Naive thymus-derived CD4-positive, alpha-beta T cell (primary cell): ENCODE measurements around the gene MACF1. TPM values are rescaled to one million over a fixed set of nuclear protein-coding genes. Genes with fewer than 3 reads are reported as not detected.

Source experiments
- ATAC-seq: fragments of 150-1000 bp; cut with Tn5 transposase; 2 replicates; pipeline ENCODE4 v1.10.0; 2021; ENCODE audit warnings: mild to moderate bottlenecking, moderate library complexity
- CTCF ChIA-PET: fragments of 350-600 bp; sonication (Branson Sonifier 250); formaldehyde crosslinking; loops from one replicate; lab custom pipeline; 2021; ENCODE audit warnings: antibody characterized with exemption; lab: Charles Lee
- POLR2A ChIA-PET: fragments of 350-600 bp; sonication (Branson Sonifier 250); formaldehyde crosslinking; loops from one replicate; lab custom pipeline; 2021; ENCODE audit warnings: antibody characterized with exemption, inconsistent platforms; lab: Charles Lee
- DNase-seq, 9 donors: peaks; one replicate each; pipeline versions ENCODE4 v3.0.0 to v3.0.0-alpha.2; 2020 to 2022; ENCODE audit warnings: mixed read lengths in 1 of 9
- H3K27ac ChIP-seq: one replicate; pipeline ENCODE4 v1.7.0; 2013; ENCODE audit warnings: mild to moderate bottlenecking, low read depth, low read length, moderate library complexity
- H3K27me3 ChIP-seq, 2 donors: one replicate each; pipeline ENCODE4 v1.7.0; 2013; ENCODE audit warnings: low read length in 2 of 2, mild to moderate bottlenecking in 2 of 2, moderate library complexity in 2 of 2; ENCODE audit not compliant: control insufficient read depth in 2 of 2, insufficient read depth in 2 of 2
- H3K36me3 ChIP-seq, 3 experiments: 1 replicate in 2 of 3; 2 replicates in 1 of 3; pipeline ENCODE4 v1.7.0; 2013; ENCODE audit warnings: low read length in 3 of 3, mild to moderate bottlenecking in 3 of 3, moderate library complexity in 1 of 3; ENCODE audit not compliant: insufficient read depth in 3 of 3, control insufficient read depth in 2 of 3
- H3K4me1 ChIP-seq, 2 donors: one replicate each; pipeline ENCODE4 v1.7.0; 2013; ENCODE audit warnings: low read length in 2 of 2, mild to moderate bottlenecking in 2 of 2, moderate library complexity in 1 of 2; ENCODE audit not compliant: control insufficient read depth in 2 of 2, insufficient read depth in 2 of 2
- H3K4me3 ChIP-seq: 2 replicates; pipeline ENCODE4 v1.7.0; 2013; ENCODE audit warnings: mild to moderate bottlenecking, low read length
- H3K9me3 ChIP-seq, 3 experiments: 1 replicate in 2 of 3; 2 replicates in 1 of 3; pipeline ENCODE4 v1.7.0; 2013; ENCODE audit warnings: low read length in 3 of 3; ENCODE audit not compliant: control insufficient read depth in 2 of 3
- H3K27ac Mint-ChIP-seq, 9 donors: one replicate each; pipeline ENCODE4 v1.8.0; 2020 to 2022; ENCODE audit warnings: mixed read lengths in 9 of 9, mild to moderate bottlenecking in 8 of 9, moderate library complexity in 5 of 9, inconsistent platforms in 2 of 9
- H3K27me3 Mint-ChIP-seq, 5 donors: one replicate each; pipeline ENCODE4 v1.8.0; 2021 to 2022; ENCODE audit warnings: mixed read lengths in 5 of 5, mild to moderate bottlenecking in 1 of 5
- H3K36me3 Mint-ChIP-seq, 5 donors: one replicate each; pipeline ENCODE4 v1.8.0; 2020 to 2022; ENCODE audit warnings: mixed read lengths in 5 of 5, mild to moderate bottlenecking in 3 of 5, inconsistent platforms in 1 of 5
- H3K4me1 Mint-ChIP-seq, 7 donors: one replicate each; pipeline ENCODE4 v1.8.0; 2020 to 2022; ENCODE audit warnings: mixed read lengths in 7 of 7, mild to moderate bottlenecking in 3 of 7, inconsistent platforms in 1 of 7
- H3K4me3 Mint-ChIP-seq, 10 donors: one replicate each; pipeline ENCODE4 v1.8.0; 2020 to 2022; ENCODE audit warnings: mild to moderate bottlenecking in 10 of 10, mixed read lengths in 10 of 10, moderate library complexity in 6 of 10, inconsistent platforms in 2 of 10
- H3K9me3 Mint-ChIP-seq, 11 donors: one replicate each; pipeline ENCODE4 v1.8.0; 2020 to 2022; ENCODE audit warnings: mixed read lengths in 11 of 11, mild to moderate bottlenecking in 4 of 11, inconsistent platforms in 1 of 11, moderate library complexity in 1 of 11
- intact Hi-C, 2 donors: fragments of 100-400 bp; cut with micrococcal nuclease; formaldehyde crosslinking; loops; one replicate each; pipeline ENCODE4 v1.15.1; 2023
- polyA plus RNA-seq, 2 donors: library from polyadenylated mRNA; unstranded; fragments of 300-500 nt; fragmentation: Illumina TruSeq; gene quantifications; one replicate each; pipeline ENCODE4 v1.2.3, GENCODE V29; 2021
- total RNA-seq, 6 experiments: library from RNA in 5 of 6; stranded (reverse) in 5 of 6; gene quantifications; 1 replicate in 5 of 6; 2 replicates in 1 of 6; pipeline ENCODE4 v1.2.3 and lab custom pipeline; 2021 to 2026

Gene MACF1
- total and polyA plus RNA-seq, 7 experiments from 2014 or later: 21.2 to 409 (median 288) TPM

DNA sequence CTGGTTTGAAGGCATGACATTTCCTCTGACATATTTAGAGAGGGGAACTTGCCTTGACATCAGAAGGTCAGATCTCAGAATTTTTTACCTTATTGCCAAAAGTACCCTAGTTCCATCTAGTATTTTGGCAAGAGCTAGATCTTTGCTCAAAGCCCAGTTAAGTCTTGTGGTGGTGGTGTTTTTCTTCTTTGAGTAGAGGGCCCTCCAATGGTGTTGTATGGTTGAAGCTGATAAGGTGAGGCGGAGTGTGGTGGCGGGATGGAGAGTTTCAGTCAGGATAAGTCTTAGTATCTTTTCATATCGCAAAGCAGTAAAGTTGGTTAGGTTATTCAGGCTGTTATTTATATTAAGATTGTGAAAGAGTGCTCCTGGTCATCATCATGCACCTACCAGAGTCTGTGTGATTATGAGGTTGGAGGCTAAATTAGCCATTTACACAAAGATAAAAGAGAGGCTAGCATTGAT is 20.1 kb upstream of the MACF1 start:
- ChIA-PET POLR2A (interaction anchor here (0.6 to 1.7 kb wide), 7 partner anchors 8 to 384 kb away, joined by 3 to 16 read pairs (median 4); no protein-coding TSS in a partner anchor), CTCF (interaction anchor here (0.6 to 4.2 kb wide), 14 partner anchors 9 to 226 kb away, joined by 3 to 34 read pairs (median 4); partner anchors contain the start of gene MACF1)
- DNase-seq (no peak), ATAC-seq (no peak)
- no peak overlapping the region for H3K4me3 ChIP-seq
- H3K27ac Mint-ChIP-seq: peak overlapping the region; percentile 88 to 98 (median 97)
- H3K9me3 Mint-ChIP-seq: no peaks in the 10 kb centered on the region
- H3K36me3 ChIP-seq: no peaks in the 10 kb centered on the region
- H3K27me3 Mint-ChIP-seq: no peaks in the 10 kb centered on the region
- peaks cover 19 to 57% (median 37%) of the 10 kb centered on the region in 7 donors for H3K4me1 Mint-ChIP-seq
- peak overlapping the region in 8 of 10 donors; percentile 8 to 51 (median 39) for H3K4me3 Mint-ChIP-seq
- H3K4me1 ChIP-seq: peaks cover 7 to 16% of the 10 kb centered on the region in 2 donors
- intact Hi-C loops: loop anchor here (1.0 to 5.0 kb wide), 4 partner anchors 8 to 353 kb away; partner anchors contain the start of gene RRAGC (in 1 of the 2)
- no peaks in the 10 kb centered on the region for H3K9me3 ChIP-seq
- no peaks in the 10 kb centered on the region for H3K36me3 Mint-ChIP-seq
- H3K27me3 ChIP-seq: no peaks in the 10 kb centered on the region
- H3K27ac ChIP-seq: peak overlapping the region; percentile 76

DNA sequence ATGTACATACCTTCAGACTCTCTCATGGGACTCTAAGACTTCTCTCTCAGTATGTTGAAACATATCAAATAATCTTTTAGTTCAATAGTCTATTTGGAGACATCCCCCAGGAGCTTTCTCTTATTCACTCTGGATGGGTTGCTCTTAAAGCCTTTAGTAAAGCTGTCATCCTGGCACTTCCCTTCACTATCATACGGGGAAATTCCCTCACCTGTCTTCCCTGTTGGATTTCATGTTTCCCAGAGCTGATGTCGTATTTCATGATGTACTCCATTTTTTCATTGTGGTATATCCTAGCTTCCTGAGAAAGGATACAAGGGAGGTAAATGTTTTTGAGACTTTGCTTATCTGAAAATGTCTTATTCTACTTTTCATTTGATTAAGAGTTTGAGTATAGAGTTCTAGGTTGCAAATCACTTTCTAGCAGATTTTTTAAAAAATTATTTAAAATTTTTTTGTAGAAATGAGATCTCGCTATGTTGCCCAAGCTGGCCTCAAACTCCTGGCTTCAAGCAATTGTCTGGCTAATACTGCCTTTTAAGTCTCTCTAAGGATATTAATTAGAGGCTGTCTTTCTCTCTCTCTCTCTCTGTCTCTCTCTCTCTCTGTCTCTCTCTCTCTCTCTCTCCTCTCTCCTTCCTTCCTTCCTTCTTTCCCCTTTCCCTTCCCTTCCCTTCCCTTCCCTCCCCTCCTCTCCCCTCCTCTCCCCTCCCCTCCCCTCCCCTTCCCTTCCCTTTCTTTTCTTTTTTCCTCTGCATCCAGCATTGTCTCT is 17.0 kb upstream of the MACF1 start:
- no peak overlapping the region for H3K4me3 ChIP-seq
- DNase-seq (no peak), ATAC-seq (no peak)
- Mint-ChIP-seq H3K4me1 (peaks cover 29 to 82% (median 53%) of the 10 kb centered on the region in 7 donors), H3K27me3 (no peaks in the 10 kb centered on the region), H3K4me3 (no peak overlapping the region), H3K27ac (peak overlapping the region in 8 of 9 donors; percentile 43 to 97 (median 71)), H3K9me3 (no peaks in the 10 kb centered on the region), H3K36me3 (no peaks in the 10 kb centered on the region)
- POLR2A ChIA-PET: interaction anchor here (0.7 to 1.9 kb wide), 9 partner anchors 10 to 84 kb away, joined by 3 to 5 read pairs (median 3); partner anchors contain the start of gene MACF1
- H3K27ac ChIP-seq: no peak overlapping the region
- no peaks in the 10 kb centered on the region for H3K9me3 ChIP-seq
- H3K4me1 ChIP-seq: peaks cover 11 to 21% of the 10 kb centered on the region in 2 donors
- intact Hi-C loops: no loop called here
- CTCF ChIA-PET: interaction anchor here (0.6 to 9.5 kb wide), 3 partner anchors 70 to 107 kb away, joined by 4 to 298 read pairs (median 5); no protein-coding TSS in a partner anchor
- H3K27me3 ChIP-seq: no peaks in the 10 kb centered on the region
- no peaks in the 10 kb centered on the region for H3K36me3 ChIP-seq

- Mint-ChIP-seq H3K36me3 (peaks cover 0 to 1% (median 0%) of the 10 kb centered on the region in 5 donors), H3K27ac (peak overlapping the region in 7 of 9 donors; percentile 30 to 97 (median 73)), H3K9me3 (no peaks in the 10 kb centered on the region), H3K27me3 (no peaks in the 10 kb centered on the region), H3K4me1 (peaks cover 30 to 83% (median 55%) of the 10 kb centered on the region in 7 donors), H3K4me3 (peak overlapping the region in 1 of 10 donors; percentile 37)
- no peaks in the 10 kb centered on the region for H3K27me3 ChIP-seq
- intact Hi-C loops: loop anchor here in 1 of 2 donors (5.0 to 10.0 kb wide), 3 partner anchors 143 to 385 kb away; partner anchors contain the start of genes AKIRIN1 and PABPC4
- no peak for ATAC-seq
- ChIA-PET POLR2A (interaction anchor here (0.6 to 1.9 kb wide), 4 partner anchors 8 to 69 kb away, joined by 3 to 5 read pairs (median 4); no protein-coding TSS in a partner anchor), CTCF (interaction anchor here (9.5 kb wide), 1 partner anchor 68 kb away, joined by 298 read pairs; no protein-coding TSS in a partner anchor)
- no peak for DNase-seq
- no peaks in the 10 kb centered on the region for H3K9me3 ChIP-seq
- H3K36me3 ChIP-seq: no peaks in the 10 kb centered on the region
- no peak overlapping the region for H3K27ac ChIP-seq
- no peak overlapping the region for H3K4me3 ChIP-seq
- H3K4me1 ChIP-seq: peaks cover 22 to 28% of the 10 kb centered on the region in 2 donors
These were observed 14.9 kb upstream of the MACF1 start for GRCh38 chr1:39189592-39190041.

- no peak for DNase-seq
- H3K27ac ChIP-seq: no peak overlapping the region
- no peak overlapping the region for H3K4me3 ChIP-seq
- no peaks in the 10 kb centered on the region for H3K9me3 ChIP-seq
- H3K4me1 ChIP-seq: peaks cover 27 to 31% of the 10 kb centered on the region in 2 donors
- ChIA-PET POLR2A (interaction anchor here (1.1 to 1.4 kb wide), 2 partner anchors 11 to 15 kb away, joined by 3 to 5 read pairs; no protein-coding TSS in a partner anchor), CTCF (interaction anchor here (0.9 to 9.5 kb wide), 2 partner anchors 59 to 67 kb away, joined by 3 to 298 read pairs; no protein-coding TSS in a partner anchor)
- no peaks in the 10 kb centered on the region for H3K36me3 ChIP-seq
- Mint-ChIP-seq H3K27ac (peak overlapping the region in 6 of 9 donors; percentile 17 to 97 (median 78)), H3K36me3 (peaks cover 0 to 3% (median 0%) of the 10 kb centered on the region in 5 donors), H3K4me3 (no peak overlapping the region), H3K27me3 (no peaks in the 10 kb centered on the region), H3K9me3 (no peaks in the 10 kb centered on the region), H3K4me1 (peaks cover 35 to 83% (median 58%) of the 10 kb centered on the region in 7 donors)
- H3K27me3 ChIP-seq: no peaks in the 10 kb centered on the region
- ATAC-seq: no peak
- intact Hi-C loops: loop anchor here in 1 of 2 donors (5.0 to 10.0 kb wide), 3 partner anchors 142 to 385 kb away; partner anchors contain the start of genes AKIRIN1 and PABPC4
These were observed 14.4 kb upstream of the MACF1 start for GRCh38 chr1:39190096-39190495.

- Mint-ChIP-seq H3K27ac (peak overlapping the region; percentile 86 to 97 (median 95)), H3K27me3 (no peaks in the 10 kb centered on the region), H3K9me3 (peaks cover 0 to 1% (median 0%) of the 10 kb centered on the region in 11 donors), H3K4me1 (peaks cover 54 to 79% (median 76%) of the 10 kb centered on the region in 7 donors), H3K4me3 (peak overlapping the region; percentile 4 to 81 (median 69)), H3K36me3 (peaks cover 0 to 6% (median 0%) of the 10 kb centered on the region in 5 donors)
- POLR2A ChIA-PET: interaction anchor here (0.7 to 5.3 kb wide), 11 partner anchors 10 to 362 kb away, joined by 3 to 95 read pairs (median 4); partner anchors contain the start of gene MACF1
- DNase-seq (no peak), ATAC-seq (no peak)
- peaks cover 53 to 58% of the 10 kb centered on the region in 2 donors for H3K4me1 ChIP-seq
- no peaks in the 10 kb centered on the region for H3K9me3 ChIP-seq
- no peaks in the 10 kb centered on the region for H3K27me3 ChIP-seq
- intact Hi-C loops: loop anchor here (5.0 to 10.0 kb wide), 4 partner anchors 138 to 380 kb away; partner anchors contain the start of genes AKIRIN1 (in 2 of the 2) and PABPC4 (in 1 of the 2)
- H3K27ac ChIP-seq: peak overlapping the region; percentile 78
- CTCF ChIA-PET: interaction anchor here (0.9 to 9.5 kb wide), 7 partner anchors 10 to 89 kb away, joined by 3 to 298 read pairs (median 36); partner anchors contain the start of gene MACF1
- no peaks in the 10 kb centered on the region for H3K36me3 ChIP-seq
- H3K4me3 ChIP-seq: no peak overlapping the region
These were observed 10.0 kb upstream of the MACF1 start for GRCh38 chr1:39194398-39195051.
